Amygdala (tissue), 56 donors: ENCODE results near the gene ASPSCR1.
"Not testable (repeated sequence)": the region's sequence is repeated elsewhere in the genome, so short reads cannot be mapped to it uniquely, and the experiment has no call there.

ENCODE experiments used
- DNase-seq, 56 donors: peaks; one replicate each; lab custom pipeline; 2025; lab: John Stamatoyannopoulos, UW

Gene ASPSCR1

DNA sequence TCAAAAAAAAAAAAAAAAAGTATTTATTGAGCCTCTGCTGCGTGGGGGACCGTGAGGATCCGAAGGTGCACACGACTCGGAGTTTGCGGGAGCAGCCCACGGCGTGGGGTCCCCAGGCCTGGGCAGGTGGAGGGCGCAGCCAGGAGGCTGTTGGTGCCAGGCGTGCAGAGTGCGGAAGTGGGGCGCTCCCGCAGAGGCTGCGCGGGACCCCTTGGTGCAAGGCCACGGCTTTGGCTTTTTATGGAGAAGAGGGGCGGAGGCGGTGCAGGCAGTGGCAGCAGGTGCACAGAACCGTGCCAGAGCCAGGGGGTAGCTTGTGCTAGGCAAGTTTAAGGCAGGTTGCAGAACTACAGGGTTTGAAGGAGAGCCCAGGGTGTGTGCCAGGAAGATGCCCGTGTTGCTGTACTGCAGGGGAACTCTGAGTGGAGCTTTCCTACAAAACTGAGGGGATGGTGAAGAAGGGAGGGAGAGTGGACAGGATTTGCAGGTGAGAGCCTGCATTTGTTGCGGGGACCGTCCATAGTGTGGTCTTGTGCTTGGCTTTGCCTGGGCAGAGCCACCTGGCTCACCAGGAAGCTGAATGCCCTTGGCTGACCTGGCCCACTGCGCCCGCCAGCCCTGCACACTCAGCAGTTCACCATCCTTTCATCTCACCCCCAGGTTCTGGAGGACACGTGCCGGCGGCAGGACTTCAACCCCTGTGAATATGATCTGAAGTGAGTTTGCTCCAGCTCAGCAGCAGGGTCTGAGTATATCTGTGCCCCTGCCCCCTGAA lies 1.3 kb downstream of the ASPSCR1 start:
- no peak for DNase-seq

DNA sequence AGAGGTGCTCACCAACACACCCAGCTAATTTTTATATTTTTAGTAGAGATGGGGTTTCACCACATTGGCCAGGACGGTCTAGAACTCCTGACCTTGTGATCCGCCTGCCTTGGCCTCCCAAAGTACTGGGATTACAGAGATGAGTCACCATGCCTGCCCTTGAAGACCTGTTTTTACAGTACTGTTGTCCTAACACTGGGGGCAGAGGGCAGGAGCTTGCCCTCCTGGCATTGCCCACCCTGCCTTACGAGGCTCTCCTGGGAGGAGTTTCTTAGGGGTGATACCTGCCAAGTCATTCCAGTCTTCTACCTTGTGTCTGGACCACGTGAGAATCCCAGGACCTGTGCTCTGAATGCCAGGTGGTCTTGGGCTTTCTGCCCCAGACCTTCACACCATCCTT lies 2.7 kb downstream of the ASPSCR1 start:
- DNase-seq = no peak

- no peak for DNase-seq
Observed at GRCh38 chr17:81980707-81981343, 3.4 kb downstream of the ASPSCR1 start.

DNA sequence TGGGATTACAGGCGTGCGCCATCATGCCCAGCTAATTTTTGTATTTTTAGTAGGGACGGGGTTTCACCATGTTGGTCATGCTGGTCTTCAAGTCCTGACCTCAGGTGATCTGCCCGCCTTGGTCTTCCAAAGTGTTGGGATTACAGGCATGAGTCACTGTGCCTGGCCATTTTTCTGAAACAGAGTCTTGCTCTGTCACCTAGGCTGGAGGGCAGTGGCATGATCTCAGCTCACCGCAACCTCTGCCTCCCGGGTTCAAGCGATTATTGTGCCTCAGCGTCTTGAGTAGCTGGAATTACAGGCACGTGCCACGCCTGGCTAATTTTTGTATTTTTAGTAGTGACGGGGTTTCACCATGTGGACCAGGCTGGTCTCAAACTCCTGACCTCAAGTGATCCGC lies 4.1 kb downstream of the ASPSCR1 start:
- not testable (repeated sequence) for DNase-seq

GRCh38 chr17:81983011-81983638 lies 5.7 kb downstream of the ASPSCR1 start:
- no peak for DNase-seq

- DNase-seq = no peak
Observed at GRCh38 chr17:81983639-81984373, 6.4 kb downstream of the ASPSCR1 start.

DNA sequence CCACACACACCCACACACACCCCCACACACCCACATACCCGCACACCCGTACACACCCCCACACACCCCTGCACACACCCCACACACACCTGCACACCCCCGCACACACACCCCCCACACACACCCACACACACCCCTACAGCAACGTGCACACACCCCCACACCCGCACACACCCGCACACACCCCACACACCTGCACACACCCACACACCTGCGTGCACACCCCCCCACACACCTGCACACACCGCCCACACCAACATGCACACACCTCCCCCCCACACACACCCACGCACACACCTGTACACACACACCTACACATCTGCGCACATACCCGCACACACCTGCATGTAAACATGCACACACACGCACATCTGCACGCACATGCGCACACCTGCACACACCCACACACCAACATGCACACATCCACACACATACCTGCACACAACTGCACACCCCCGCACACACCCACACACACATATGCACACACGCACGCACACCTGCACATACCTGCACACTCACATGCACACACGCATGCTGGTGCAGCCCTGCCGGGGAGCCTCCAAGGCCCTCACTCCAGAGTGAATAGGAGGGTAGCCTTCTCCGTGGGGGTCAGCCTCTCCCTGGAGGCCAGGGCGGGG lies 7.5 kb downstream of the ASPSCR1 start:
- DNase-seq = no peak

DNA sequence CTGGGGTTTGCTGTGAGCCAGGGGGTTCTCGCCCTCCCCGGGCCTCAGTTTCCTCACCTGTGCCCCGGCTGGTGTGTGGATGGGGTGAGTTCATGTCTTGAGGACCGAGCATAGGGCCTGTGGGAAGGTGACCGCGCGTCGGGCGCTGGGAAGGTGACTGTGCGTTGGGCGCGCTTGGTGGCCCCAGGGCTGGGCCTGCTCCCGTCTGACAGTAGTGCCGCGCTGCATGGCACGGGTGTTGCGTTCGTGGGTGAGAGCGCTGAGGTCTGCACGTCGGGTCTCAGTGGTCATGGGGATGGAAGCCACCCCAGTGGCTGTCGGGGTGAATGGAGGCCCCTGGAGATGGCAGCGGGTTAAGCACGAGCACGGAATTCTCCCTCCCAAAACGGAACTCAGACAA lies 9.2 kb downstream of the ASPSCR1 start:
- no peak for DNase-seq

DNA sequence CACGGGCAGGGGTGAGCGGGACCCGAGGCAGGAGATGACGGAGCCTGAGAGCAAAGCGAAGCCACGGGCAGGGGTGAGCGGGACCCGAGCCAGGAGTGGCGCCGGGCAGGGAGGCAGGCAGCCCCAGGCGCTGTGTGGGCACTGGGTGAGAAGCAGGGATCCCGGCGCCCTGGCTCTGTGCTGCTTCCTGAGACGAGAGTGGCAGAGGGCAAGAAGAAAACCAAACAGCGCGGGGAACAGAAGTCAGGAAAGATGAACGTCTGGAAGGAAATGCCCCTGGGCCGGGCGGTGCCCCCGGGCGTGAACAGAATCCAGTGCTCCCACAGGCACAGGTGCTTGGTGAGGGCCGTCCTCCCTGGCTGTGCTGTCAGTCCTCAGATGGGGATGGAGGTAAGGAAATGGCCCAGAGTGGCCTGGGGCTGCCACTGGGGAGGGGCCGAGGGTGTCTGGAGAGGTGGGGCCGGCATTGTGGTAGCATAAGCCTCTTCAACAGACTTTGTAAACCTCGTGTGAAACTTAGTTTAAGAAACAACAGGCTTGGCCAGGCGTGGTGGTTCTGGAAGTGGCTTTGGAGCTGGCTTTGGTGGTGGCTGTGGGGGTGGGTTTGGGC lies 9.8 kb downstream of the ASPSCR1 start:
- no peak for DNase-seq

DNA sequence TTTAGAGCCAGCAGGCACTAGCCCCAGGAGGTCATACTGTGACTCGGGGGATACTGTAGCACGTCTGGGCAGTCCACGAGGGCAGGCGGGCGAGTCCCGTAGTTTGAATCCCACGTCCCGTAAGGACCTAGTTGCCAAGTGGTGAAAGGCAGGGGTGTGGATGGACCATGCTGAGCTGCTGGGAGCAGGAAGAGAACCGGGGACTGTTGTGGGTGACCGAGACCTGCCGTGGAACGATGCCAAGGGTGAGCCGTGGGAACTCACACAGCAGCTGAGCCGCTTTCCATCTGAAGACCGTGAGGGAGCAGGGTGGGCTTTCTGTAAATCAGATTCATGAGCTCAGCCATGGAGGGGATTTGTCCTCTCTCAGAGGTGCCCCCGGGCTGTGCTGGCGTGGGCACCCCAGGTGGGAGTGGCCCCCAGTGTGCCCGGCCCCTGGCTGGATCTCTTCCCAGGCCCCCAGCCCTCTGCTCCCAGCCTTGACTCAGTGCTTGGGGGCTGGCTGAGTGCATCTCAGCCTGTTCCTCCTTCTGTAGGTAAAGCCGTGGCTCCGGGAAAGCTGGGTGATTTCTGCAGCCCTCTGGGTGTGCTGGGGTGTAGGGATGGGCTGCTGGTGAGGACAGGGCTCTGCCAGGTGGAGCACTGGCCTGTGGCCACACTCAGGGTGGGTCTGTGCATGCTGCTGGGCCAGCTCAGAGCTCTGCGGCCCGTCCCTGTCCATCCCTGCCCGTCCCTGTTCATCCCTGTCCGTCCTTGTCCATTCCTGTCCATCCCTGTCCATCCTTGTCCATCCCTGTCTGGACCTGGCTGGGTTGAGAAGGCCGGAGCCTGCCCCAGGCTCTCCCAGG lies 13.6 kb downstream of the ASPSCR1 start:
- DNase-seq = no peak

- peak in 43 of 56 donors; percentile 22 to 90 (median 57) for DNase-seq
Observed at GRCh38 chr17:81991684-81992305, 14.4 kb downstream of the ASPSCR1 start.

- no peak for DNase-seq
Observed at GRCh38 chr17:81992306-81993102, 15.1 kb downstream of the ASPSCR1 start.

GRCh38 chr17:81993729-81994592 lies 16.5 kb downstream of the ASPSCR1 start:
- no peak for DNase-seq

GRCh38 chr17:81994593-81995462 lies 17.4 kb downstream of the ASPSCR1 start:
- no peak for DNase-seq

- no peak for DNase-seq
Observed at GRCh38 chr17:81995463-81996231, 18.2 kb downstream of the ASPSCR1 start.
